ENCODE results near the gene PCCA.

GRCh38 chr13:100178309-100178708 is 89.4 kb downstream of the PCCA start:
- no peak for TF ChIP-seq POLR2AphosphoS5 (IDR thresholded peaks at IDR 0.05; ENCODE audit: low read depth, low read length)
- TF ChIP-seq SUZ12 (IDR thresholded peaks at IDR 0.05; ENCODE audit: low read depth, low read length): no peak
- TF ChIP-seq CTCF (CRISPR knock-in tag; IDR thresholded peaks at IDR 0.05): no peak
- no peak for TF ChIP-seq USF2 (IDR thresholded peaks at IDR 0.05; ENCODE audit: low read depth, low read length)
- no peak for TF ChIP-seq USF2 (CRISPR knock-in tag; IDR thresholded peaks at IDR 0.05; ENCODE audit: borderline replicate concordance)
- TF ChIP-seq ZNF335 (CRISPR knock-in tag; IDR thresholded peaks at IDR 0.05): no peak
- TF ChIP-seq HOMEZ (CRISPR knock-in tag; IDR thresholded peaks at IDR 0.05; ENCODE audit: low read depth): no peak
- no peak for TF ChIP-seq CREM (IDR thresholded peaks at IDR 0.05)
- TF ChIP-seq CREM (CRISPR knock-in tag; IDR thresholded peaks at IDR 0.05): no peak
